Measurements from ENCODE around the gene ST8SIA1.

The ST8SIA1 gene

DNA sequence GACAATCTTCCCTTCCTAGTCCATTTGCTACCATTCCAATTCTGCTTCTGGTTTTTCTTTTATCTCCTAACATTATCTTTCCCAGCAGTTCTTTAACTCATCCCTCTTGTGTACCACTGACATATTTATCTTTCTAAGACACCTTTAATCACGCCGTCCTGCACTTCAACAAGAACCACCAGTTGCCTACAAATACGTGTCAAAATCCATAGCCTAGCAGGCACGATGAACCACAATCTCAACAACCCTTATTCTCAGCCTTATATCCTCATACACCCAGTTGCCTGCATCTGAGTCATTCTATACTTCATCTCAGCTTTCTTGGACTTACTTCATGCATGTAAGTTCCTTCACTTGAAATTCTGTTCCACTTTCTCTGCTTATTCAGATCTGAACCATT is 16.4 kb upstream of the ST8SIA1 start:
- H3K4me3 Mint-ChIP-seq: no peak overlapping the region
- H3K27ac Mint-ChIP-seq: no peak overlapping the region
- H3K4me1 Mint-ChIP-seq (ENCODE audit: low read depth): no peaks in the 10 kb centered on the region
- H3K36me3 Mint-ChIP-seq (ENCODE audit: low read depth): no peaks in the 10 kb centered on the region
- peaks cover 4% of the 10 kb centered on the region for H3K27me3 Mint-ChIP-seq (ENCODE audit: low read depth)
- no peak for DNase-seq (ENCODE audit: low spot score)
- no peaks in the 10 kb centered on the region for H3K9me3 Mint-ChIP-seq

DNA sequence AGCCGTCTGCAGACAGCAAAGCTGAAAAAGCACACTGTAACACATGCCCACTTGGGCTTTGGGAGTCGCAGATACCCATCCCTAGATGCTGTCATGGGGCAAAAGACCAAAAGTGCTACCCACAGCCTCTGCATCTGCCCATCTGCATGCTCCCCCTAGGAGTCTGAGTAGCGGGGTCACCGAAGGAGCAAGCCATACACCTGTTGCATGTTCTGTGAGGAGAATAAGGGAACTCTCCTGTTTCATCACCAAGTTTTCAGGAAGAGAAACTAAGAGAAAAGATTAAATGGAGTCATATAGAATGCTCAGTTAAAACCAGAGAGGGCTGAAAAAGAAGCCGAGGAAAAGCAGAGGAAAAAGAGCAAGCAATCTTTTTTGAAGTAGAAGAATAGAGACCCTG is 13.7 kb upstream of the ST8SIA1 start:
- H3K27ac Mint-ChIP-seq: no peak overlapping the region

DNA sequence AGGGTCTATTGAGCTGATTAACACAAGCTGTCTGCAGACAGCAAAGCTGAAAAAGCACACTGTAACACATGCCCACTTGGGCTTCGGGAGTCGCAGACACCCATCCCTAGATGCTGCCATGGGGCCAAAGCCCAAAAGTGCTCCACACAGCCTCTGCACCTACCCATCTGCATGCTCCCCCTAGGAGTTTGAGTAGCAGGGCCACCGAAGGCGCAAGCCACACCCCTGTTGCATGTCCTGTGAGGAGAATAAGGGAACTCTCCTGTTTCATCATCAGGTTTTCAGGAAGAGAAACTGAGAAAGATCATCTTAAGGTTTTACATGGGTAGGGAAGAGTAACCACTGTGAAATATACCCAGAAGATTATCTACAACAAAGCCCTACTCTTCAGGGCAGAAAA is 5.6 kb upstream of the ST8SIA1 start:
- H3K27ac Mint-ChIP-seq: no peak overlapping the region
- DNase-seq (ENCODE audit: low spot score): no peak
- no peaks in the 10 kb centered on the region for H3K36me3 Mint-ChIP-seq (ENCODE audit: low read depth)
- no peak overlapping the region for H3K4me3 Mint-ChIP-seq
- peaks cover 31% of the 10 kb centered on the region for H3K27me3 Mint-ChIP-seq (ENCODE audit: low read depth)
- peaks cover 10% of the 10 kb centered on the region for H3K4me1 Mint-ChIP-seq (ENCODE audit: low read depth)
- no peaks in the 10 kb centered on the region for H3K9me3 Mint-ChIP-seq

More for the DNA sequence above, 13.7 kb upstream of the ST8SIA1 start:
- peaks cover 4% of the 10 kb centered on the region for H3K27me3 Mint-ChIP-seq (ENCODE audit: low read depth)
- H3K4me3 Mint-ChIP-seq: no peak overlapping the region
- H3K4me1 Mint-ChIP-seq (ENCODE audit: low read depth): no peaks in the 10 kb centered on the region
- no peaks in the 10 kb centered on the region for H3K9me3 Mint-ChIP-seq
- no peaks in the 10 kb centered on the region for H3K36me3 Mint-ChIP-seq (ENCODE audit: low read depth)
- no peak for DNase-seq (ENCODE audit: low spot score)

DNA sequence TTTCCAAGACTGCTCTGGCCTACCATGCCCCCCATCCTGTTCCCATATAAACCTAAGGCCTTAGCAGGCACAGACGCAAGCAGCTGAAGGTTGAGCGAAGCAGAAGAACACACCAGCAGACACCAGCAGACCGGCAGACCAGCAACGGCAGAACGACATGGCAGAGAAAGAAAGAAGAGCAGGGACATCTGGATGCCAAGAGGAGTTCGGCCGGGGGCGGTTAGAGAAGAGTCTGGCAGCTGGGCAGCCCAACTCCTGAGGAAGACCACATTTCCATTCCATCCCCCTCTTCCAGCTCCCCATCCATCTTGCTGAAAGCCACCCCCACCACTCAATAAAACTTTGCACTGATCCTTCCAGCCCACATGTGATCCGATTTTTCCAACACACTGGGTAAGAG is 5.2 kb upstream of the ST8SIA1 start:
- Mint-ChIP-seq H3K27ac (no peak overlapping the region), H3K4me3 (no peak overlapping the region), H3K27me3 (ENCODE audit: low read depth) (peaks cover 35% of the 10 kb centered on the region)

DNA sequence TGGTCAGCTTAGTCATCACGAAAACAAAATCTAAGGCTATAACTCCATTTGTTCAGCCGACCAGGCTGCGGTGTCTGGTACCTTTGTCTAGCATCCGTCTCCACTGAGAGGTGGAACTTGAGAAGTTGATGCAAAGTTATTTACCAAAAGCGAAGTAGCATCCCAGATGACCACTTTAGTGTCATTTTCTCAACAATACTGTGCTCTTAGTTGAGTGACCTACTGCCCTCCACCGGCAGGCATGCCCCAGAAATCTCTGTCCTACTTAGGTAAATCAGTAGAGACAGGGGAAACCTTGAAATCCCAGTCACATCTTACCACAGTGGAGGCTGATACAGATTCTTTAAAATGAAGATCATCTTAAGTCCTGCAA is 1.3 kb upstream of the ST8SIA1 start:
- no peak for DNase-seq (ENCODE audit: low spot score)
- no peaks in the 10 kb centered on the region for H3K9me3 Mint-ChIP-seq
- no peaks in the 10 kb centered on the region for H3K36me3 Mint-ChIP-seq (ENCODE audit: low read depth)
- H3K4me1 Mint-ChIP-seq (ENCODE audit: low read depth): peaks cover 13% of the 10 kb centered on the region
- H3K4me3 Mint-ChIP-seq: peak overlapping the region; percentile 93
- no peak overlapping the region for H3K27ac Mint-ChIP-seq
- H3K27me3 Mint-ChIP-seq (ENCODE audit: low read depth): peaks cover 69% of the 10 kb centered on the region

More for the DNA sequence above, 5.2 kb upstream of the ST8SIA1 start:
- Mint-ChIP-seq H3K36me3 (ENCODE audit: low read depth) (no peaks in the 10 kb centered on the region), H3K9me3 (no peaks in the 10 kb centered on the region), H3K4me1 (ENCODE audit: low read depth) (peaks cover 11% of the 10 kb centered on the region)
- no peak for DNase-seq (ENCODE audit: low spot score)

DNA sequence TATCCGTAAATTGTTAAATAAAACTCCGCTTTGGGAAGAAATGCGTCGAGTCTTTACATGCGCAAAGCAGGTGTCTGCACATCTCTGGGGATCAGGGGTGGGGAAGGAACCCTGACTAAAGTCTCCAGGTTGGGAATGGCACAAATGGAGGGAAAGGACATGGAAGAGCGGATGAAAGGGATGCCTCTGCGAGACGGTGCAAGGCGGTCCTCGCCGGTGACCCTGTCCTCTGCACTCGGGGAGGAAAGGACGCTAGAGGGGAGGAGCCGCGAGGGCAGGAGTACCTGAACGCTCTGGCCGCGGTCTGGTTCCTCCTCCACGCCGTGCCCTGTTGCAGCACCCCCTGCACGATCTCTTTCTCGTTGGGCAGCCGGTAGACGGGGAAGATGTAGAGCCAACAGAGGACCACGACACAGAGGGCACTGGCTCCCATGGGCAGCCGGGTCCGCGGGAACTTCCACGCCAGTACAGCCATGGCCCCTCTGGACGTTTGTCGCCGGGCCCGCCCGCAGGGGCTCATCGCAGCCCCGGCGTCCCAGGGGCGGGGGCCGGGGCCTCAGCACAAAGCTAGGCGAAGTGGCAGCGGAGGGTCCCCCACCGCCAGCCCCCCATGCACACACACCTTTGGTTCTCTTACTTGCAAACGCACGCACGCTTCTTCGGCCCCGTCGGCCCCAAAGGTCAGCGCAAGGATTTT is 646 bp downstream of the ST8SIA1 start:
- no peak overlapping the region for H3K27ac Mint-ChIP-seq
- H3K9me3 Mint-ChIP-seq: no peaks in the 10 kb centered on the region
- H3K36me3 Mint-ChIP-seq (ENCODE audit: low read depth): no peaks in the 10 kb centered on the region
- no peak for DNase-seq (ENCODE audit: low spot score)
- peaks cover 13% of the 10 kb centered on the region for H3K4me1 Mint-ChIP-seq (ENCODE audit: low read depth)
- H3K27me3 Mint-ChIP-seq (ENCODE audit: low read depth): peaks cover 70% of the 10 kb centered on the region
- peak overlapping the region; percentile 79 for H3K4me3 Mint-ChIP-seq

DNA sequence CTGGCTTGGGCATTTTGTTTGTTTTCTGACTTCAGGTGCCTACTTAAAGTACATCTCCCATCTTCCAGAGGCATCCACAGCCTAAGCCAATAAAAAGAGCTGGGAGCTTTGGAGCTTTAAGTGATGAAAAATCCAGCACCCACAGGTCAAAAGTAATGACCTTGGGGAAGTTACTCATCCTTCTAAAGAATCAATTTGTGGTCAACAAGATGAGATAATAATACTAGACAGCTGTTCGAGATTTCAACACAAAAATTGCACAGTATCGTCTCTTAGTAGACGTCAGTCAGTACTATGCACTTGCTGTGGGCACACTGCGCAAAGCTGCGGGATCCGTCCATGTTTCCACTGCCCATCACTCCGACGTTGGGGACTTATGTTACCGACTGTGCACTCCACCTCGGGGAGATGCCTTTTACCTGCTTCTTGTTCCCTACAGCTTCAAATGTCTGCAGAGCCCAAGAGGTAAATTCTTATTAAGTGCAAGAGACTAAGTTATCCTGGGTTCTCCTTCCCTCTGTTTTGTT is 1.3 kb downstream of the ST8SIA1 start:
- H3K4me3 Mint-ChIP-seq: peak overlapping the region; percentile 79
- DNase-seq (ENCODE audit: low spot score): no peak
- H3K27ac Mint-ChIP-seq: no peak overlapping the region
- peaks cover 13% of the 10 kb centered on the region for H3K4me1 Mint-ChIP-seq (ENCODE audit: low read depth)
- no peaks in the 10 kb centered on the region for H3K36me3 Mint-ChIP-seq (ENCODE audit: low read depth)
- no peaks in the 10 kb centered on the region for H3K9me3 Mint-ChIP-seq
- peaks cover 74% of the 10 kb centered on the region for H3K27me3 Mint-ChIP-seq (ENCODE audit: low read depth)

DNA sequence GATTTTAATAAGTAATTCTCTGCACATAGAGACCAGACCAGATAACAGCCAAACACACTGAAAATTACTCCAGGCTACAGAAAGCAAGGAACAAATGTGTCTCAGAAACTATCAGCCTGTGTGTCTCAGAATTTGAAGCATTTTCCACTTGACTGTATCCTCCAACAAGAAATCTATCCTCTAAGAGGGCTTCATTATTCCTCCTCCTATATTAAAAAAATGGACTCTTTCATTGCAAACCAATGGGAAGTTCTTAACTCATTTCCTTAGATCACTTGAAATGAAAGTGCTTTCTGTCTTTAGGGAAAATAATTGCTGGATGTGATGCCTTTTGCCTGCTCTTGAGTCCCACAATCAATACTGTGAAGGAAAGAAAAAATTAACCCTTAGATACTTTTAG is 2.3 kb downstream of the ST8SIA1 start:
- peaks cover 13% of the 10 kb centered on the region for H3K4me1 Mint-ChIP-seq (ENCODE audit: low read depth)
- H3K4me3 Mint-ChIP-seq: no peak overlapping the region
- H3K9me3 Mint-ChIP-seq: no peaks in the 10 kb centered on the region
- no peak for DNase-seq (ENCODE audit: low spot score)
- peaks cover 70% of the 10 kb centered on the region for H3K27me3 Mint-ChIP-seq (ENCODE audit: low read depth)
- no peaks in the 10 kb centered on the region for H3K36me3 Mint-ChIP-seq (ENCODE audit: low read depth)
- no peak overlapping the region for H3K27ac Mint-ChIP-seq

DNA sequence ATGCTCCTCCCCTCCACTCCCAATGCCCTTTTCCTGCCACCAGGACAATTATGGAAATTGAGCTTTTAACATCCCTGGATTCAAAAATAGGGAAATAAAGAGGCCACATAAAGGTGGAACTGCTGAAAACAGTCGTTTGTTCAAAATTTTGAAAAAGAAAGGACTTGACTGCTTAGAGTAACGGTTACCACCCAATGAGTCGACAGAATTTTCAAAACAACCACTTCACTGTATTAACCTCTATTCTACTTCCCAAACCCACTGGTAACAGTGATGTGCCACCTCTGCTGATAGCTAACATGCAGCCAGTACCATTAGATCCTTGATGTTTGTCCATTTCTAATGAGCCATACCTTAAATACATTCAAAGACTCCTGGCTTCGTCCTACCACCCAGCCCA is 4.9 kb downstream of the ST8SIA1 start:
- peaks cover 44% of the 10 kb centered on the region for H3K27me3 Mint-ChIP-seq (ENCODE audit: low read depth)
- H3K4me3 Mint-ChIP-seq: no peak overlapping the region
- no peaks in the 10 kb centered on the region for H3K36me3 Mint-ChIP-seq (ENCODE audit: low read depth)
- H3K27ac Mint-ChIP-seq: no peak overlapping the region
- no peak for DNase-seq (ENCODE audit: low spot score)
- H3K9me3 Mint-ChIP-seq: no peaks in the 10 kb centered on the region
- peaks cover 2% of the 10 kb centered on the region for H3K4me1 Mint-ChIP-seq (ENCODE audit: low read depth)

DNA sequence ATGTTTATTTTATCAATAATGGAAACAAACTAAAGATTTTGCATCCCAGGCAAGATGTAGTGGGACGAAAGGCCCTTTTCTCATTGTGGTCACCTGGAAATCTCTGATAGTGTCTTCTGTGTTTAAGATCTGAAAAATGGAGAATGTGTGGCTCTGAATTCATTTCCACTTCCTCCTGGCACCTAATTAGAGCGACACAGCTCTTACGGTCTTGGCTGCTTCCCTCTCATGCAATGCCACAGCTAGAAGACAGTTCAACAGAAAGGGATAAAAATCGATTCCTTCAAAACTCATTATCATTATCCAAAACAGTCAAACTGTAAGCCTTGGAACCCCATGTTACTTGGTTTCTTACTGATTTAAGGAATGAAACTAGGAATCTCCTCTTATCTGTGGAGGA is 9.3 kb downstream of the ST8SIA1 start:
- Mint-ChIP-seq H3K27me3 (ENCODE audit: low read depth) (peaks cover 11% of the 10 kb centered on the region), H3K9me3 (no peaks in the 10 kb centered on the region), H3K4me3 (no peak overlapping the region), H3K36me3 (ENCODE audit: low read depth) (no peaks in the 10 kb centered on the region), H3K27ac (no peak overlapping the region), H3K4me1 (ENCODE audit: low read depth) (no peaks in the 10 kb centered on the region)
- DNase-seq (ENCODE audit: low spot score): no peak

DNA sequence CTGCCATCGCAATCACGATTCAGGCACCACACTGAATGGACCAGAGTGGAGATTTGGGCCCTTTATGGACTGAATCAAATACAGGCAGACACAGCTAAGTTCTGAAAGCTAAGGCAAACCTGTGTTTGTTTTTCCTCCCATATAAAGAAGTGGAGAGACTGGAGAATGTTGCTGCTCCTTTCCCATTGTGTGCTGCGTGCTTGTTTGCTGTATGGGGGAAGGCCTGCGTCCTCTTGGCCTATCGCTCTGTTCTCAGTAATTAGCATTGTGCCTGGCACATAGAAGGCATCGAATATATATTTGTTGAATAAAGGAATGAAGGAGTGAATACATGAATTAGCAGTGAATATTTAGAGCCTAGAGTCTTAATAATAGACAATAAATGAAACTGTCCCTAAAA is 12.4 kb downstream of the ST8SIA1 start:
- DNase-seq (ENCODE audit: low spot score): no peak
- no peaks in the 10 kb centered on the region for H3K36me3 Mint-ChIP-seq (ENCODE audit: low read depth)
- no peaks in the 10 kb centered on the region for H3K27me3 Mint-ChIP-seq (ENCODE audit: low read depth)
- no peaks in the 10 kb centered on the region for H3K9me3 Mint-ChIP-seq
- no peak overlapping the region for H3K4me3 Mint-ChIP-seq
- no peak overlapping the region for H3K27ac Mint-ChIP-seq
- H3K4me1 Mint-ChIP-seq (ENCODE audit: low read depth): no peaks in the 10 kb centered on the region

DNA sequence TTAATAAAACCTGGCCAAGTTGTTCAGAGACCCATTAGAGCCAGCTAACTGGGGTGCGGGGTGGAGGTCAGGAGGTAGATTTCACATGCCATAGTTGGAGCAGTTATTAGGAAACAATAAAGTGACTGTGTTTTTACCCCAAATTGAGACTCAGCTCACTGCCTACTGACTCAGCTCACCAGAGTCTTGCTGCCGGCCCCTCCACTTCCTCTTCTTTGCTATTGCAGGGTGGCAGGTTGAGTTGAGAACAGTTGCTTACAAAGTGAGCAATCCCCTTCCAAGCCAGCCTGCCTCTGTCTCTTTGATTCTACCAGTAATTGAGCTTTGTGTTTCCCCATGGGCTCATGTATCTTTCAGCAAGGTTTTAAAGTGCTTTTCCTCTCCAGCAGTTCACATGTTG is 12.9 kb downstream of the ST8SIA1 start:
- Mint-ChIP-seq H3K27ac (no peak overlapping the region), H3K4me3 (no peak overlapping the region), H3K9me3 (no peaks in the 10 kb centered on the region), H3K4me1 (ENCODE audit: low read depth) (no peaks in the 10 kb centered on the region), H3K27me3 (ENCODE audit: low read depth) (no peaks in the 10 kb centered on the region), H3K36me3 (ENCODE audit: low read depth) (no peaks in the 10 kb centered on the region)
- DNase-seq (ENCODE audit: low spot score): no peak

DNA sequence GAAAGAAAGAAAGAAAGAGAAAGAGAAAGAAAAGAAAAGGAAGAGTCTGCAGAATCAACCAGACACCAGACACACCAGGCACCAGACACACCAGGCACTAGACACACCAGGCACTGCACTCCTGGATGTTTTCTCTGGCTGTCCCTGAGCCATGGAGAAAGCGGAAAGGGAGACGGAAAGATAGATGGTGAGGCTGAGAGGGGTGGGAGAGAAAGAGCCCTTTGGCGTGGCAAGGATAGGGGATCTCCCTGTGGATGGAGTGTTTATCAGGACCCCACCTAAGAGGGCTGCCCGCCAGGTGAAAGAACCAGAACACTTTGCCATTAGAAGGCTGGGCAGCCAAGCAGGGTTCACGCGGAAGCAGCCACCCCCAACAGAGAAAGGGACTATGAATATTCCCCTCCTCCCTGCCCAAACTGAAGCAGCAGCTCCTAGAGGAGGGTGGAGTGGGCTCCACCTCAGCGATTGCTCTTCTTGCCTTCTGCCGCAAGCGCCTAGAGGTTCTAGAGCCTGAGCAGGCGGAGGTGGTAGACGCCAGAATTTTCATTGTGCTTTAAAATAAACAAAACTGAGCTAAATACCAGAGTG is 13.4 kb downstream of the ST8SIA1 start:
- Mint-ChIP-seq H3K4me3 (no peak overlapping the region), H3K9me3 (no peaks in the 10 kb centered on the region), H3K27me3 (ENCODE audit: low read depth) (no peaks in the 10 kb centered on the region), H3K4me1 (ENCODE audit: low read depth) (no peaks in the 10 kb centered on the region), H3K36me3 (ENCODE audit: low read depth) (no peaks in the 10 kb centered on the region), H3K27ac (no peak overlapping the region)
- no peak for DNase-seq (ENCODE audit: low spot score)

DNA sequence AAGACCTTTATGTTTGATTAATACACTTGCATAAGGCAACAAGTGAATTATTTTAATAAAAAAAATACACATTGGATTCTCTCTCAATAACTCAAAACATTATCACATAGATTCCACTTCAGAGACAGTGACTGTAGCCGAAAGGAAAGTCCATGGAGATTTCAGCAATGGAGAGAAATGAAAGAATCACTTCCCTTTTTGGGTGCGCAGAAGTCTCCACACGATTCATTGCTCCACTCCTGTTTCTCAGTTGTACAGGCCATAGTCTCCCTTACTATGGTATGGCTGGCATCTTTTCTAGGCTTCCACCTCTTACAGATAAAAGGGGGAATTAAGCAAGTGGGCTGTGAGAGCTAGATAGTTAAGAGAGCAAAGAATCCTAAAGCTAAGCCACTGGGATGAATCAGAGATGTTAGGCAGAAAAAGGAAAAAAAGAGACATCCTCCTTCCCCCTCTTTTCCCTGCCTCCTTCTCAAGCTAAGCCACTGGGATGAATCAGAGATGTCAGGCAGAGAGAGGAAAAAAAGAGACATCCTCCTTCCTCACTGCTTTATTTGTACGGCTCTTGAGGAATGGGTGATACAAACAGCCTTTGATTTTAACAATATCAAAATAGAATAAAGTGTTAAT is 16.3 kb downstream of the ST8SIA1 start:
- Mint-ChIP-seq H3K4me3 (no peak overlapping the region), H3K27ac (no peak overlapping the region), H3K9me3 (no peaks in the 10 kb centered on the region), H3K36me3 (ENCODE audit: low read depth) (no peaks in the 10 kb centered on the region), H3K4me1 (ENCODE audit: low read depth) (no peaks in the 10 kb centered on the region), H3K27me3 (ENCODE audit: low read depth) (no peaks in the 10 kb centered on the region)
- no peak for DNase-seq (ENCODE audit: low spot score)
